ENCODE data around the gene FADS2.

FADS2 gene

GRCh38 chr11:61907871-61908729, 80.0 kb downstream of the FADS2 start:
- DNase-seq = no peak

GRCh38 chr11:61908730-61909316, 80.7 kb downstream of the FADS2 start:
- no peak for DNase-seq

GRCh38 chr11:61910187-61911127, 82.4 kb downstream of the FADS2 start:
- no peak for DNase-seq

DNA sequence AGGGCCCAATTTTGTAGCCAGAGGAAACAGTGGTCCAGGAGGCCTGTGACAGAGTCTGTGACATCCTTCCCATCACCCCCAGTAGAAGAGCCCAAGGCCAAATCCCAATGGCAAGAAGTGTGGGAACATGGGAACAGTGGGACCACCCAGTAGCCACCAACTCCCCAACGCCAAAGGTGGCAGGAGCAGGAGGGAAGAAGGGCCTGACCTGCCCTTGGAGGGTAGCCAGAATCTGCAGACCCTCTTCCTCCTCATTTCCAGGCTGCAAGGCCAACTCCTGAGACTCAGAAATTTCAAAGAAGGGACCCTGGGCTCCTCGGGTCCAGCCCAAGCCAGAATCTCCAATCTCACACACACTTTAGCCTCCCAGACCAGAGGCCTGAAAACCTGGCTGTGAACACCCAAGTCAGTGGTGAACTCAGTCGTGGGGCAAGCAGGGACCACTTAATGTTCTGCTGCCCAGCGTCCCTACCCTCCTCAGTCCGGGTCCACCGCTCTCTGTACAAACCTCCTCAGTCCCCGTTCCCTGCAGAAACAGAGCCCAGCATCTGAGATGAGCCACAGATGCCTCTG, 83.1 kb downstream of the FADS2 start:
- DNase-seq = no peak

DNA sequence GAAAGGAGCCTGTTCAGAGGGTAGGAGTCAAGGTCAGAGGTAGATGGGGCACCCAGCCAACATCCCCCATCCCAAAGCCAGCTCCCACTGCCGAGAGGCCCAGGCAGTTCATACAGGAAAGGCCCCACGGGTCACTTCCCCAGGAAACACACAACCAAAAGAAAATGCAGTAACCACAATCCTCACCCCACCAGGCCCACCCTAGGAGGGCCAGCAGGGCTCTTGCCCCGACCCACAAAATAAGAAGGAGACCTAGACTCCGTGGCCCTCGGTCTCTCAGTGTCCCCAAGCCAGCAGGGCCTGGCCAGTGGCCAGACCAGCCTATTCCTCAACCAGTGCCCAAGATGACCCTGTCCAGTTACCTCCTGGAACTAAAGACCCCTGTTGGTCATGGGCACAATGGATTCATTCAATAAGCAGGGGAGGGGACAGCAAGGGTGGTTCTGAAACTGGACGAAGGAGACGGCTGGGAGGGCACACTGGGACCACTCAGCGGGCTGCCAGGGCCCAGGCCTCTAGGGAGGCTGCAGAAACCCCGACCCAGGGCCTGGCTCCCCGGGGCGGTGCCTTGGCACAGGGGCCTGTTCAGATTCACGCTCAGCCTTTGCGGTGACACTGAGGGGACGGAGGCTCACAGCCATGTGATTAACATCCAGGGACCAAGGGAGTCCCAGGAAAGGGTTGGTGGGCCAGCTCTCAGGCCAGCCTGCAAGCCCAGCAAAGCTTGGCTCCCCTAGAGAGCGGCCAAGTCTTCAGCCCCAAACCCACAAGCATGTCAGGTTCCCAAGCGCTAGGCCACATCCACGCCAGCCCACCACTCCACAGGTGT, 83.8 kb downstream of the FADS2 start:
- DNase-seq = no peak

DNA sequence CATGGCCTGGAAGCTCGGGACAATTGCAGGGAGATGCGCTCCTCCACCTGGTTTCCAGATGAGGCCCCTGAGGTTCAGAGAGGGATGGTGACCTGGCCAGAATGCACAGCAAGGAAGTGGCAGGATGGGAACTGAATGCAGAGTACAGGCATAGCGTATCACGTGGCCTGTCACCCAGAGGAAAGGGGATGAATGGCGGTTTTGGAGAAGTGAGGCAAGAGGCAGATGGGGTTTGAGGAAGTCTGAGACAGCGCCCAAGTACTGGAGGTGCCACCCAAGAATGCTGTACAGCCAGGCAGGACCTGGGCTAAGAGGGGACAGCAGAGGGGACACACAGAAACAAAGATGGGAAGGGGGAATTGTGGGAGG, 84.4 kb downstream of the FADS2 start:
- no peak for DNase-seq

DNA sequence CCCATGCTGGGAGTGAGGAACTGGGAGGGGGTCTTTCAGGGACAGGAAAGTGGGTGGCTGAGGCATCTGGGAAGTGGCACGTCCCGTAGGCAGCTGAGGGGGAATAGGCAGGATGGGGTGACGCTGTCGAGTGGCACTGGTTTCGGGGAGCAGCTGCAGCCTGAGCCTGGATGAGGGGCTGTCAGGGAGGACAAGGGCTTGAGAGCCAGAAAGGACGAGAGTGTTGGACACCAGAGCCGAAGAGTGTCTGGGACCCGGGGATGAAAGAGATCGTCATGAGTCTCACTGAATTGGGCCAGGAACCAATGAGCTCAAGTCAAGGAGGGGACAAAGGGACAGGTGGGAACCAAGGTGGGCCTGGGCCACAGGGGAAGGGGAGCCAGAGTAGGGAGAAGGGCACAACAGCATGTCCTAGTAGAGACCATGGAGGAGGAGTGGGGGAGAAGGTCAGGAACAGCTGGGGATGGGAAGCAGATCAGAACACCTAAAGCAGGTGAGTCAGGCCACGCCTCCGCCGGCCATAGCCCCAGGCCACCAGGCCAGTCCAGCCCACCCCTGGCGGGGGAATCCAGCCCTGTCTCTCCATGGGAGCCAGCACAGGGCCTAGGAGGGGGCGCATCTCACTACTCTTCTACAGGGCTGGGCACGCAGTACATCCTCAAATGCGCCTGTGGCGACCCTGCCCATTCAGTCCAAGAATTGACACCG, 85.0 kb downstream of the FADS2 start:
- no peak for DNase-seq

GRCh38 chr11:61913699-61914395, 85.7 kb downstream of the FADS2 start:
- DNase-seq = no peak

DNA sequence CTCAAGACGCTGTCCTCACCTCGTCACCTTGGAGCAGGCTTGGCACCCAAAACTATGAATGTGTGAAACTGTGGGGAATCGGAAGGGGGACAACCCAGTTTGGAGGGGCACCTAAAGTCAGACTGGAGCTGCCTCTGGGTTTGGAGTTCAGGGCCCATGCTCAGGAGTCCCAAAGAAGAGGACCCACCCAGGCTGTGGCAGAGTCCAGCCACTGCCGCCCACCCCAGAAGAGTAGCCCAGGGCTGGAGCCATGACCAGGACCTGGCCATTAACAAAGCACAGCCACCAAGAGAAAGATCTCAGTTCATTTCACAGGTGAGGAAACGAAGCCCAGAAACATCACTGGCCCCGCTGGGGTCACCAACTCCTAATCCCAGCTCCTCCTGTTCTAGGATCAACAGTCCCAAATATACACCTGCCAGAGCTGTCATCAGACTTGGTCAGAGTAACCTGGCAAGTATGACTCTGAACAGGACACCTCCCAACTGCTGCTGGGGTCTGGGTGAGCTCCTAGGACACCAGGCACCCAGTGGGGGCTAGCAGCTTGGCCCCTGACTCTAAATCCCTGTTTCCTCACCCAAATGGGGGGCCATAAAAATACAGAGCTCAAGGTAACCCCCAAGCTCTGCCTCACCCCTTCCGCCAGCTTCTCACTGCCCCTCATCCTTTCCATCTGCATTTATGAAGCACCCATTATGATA, 86.5 kb downstream of the FADS2 start:
- DNase-seq = no peak

GRCh38 chr11:61916737-61917333, 88.7 kb downstream of the FADS2 start:
- DNase-seq = no peak

Data from T-helper 9 cell (primary cell).